SH-SY5Y (cell line): ENCODE results near the gene BARD1.

Experiments used
- GATA2 ChIP-seq: IDR thresholded peaks from 2 replicates; pipeline ENCODE4 v1.6.1; 2011; ENCODE audit warnings: mild to moderate bottlenecking, low read depth, low read length
- GATA3 ChIP-seq: IDR thresholded peaks from 2 replicates; pipeline ENCODE4 v1.6.1; 2011; ENCODE audit warnings: low read depth, mild to moderate bottlenecking, low read length, moderate library complexity

DNA sequence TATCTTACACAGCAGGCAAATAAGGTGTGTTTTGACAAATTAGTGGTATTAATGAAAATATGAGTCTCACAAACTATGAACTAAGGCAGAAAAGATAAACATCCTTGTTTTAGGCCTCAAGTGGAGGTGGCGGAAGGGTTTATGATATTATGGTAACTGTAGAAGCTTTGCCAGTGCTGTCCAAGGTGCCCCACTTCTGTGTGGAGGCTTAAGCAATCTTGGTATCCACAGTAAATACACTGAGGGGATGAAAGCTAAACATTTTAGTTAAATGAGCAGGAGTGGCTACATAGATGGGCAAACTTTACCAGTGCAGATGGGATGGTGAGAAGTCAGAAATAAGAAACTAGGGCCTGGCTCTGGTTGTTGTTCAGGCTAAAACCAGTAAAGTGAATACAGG lies 84.7 kb downstream of the BARD1 start:
- no peak for TF ChIP-seq GATA2
- TF ChIP-seq GATA3, result no peak
